ENCODE measurements around the gene KANSL1.

KANSL1 gene

GRCh38 chr17:46092991-46093390 lies 100.2 kb downstream of the KANSL1 start:
- TF ChIP-seq EZH2phosphoT487 (IDR thresholded peaks at IDR 0.05; ENCODE audit: low read length) (no peak), EZH2 (optimal IDR thresholded peaks at IDR 0.05; ENCODE audit: low read depth, low read length) (no peak)
- TF ChIP-seq, protein P1, sequence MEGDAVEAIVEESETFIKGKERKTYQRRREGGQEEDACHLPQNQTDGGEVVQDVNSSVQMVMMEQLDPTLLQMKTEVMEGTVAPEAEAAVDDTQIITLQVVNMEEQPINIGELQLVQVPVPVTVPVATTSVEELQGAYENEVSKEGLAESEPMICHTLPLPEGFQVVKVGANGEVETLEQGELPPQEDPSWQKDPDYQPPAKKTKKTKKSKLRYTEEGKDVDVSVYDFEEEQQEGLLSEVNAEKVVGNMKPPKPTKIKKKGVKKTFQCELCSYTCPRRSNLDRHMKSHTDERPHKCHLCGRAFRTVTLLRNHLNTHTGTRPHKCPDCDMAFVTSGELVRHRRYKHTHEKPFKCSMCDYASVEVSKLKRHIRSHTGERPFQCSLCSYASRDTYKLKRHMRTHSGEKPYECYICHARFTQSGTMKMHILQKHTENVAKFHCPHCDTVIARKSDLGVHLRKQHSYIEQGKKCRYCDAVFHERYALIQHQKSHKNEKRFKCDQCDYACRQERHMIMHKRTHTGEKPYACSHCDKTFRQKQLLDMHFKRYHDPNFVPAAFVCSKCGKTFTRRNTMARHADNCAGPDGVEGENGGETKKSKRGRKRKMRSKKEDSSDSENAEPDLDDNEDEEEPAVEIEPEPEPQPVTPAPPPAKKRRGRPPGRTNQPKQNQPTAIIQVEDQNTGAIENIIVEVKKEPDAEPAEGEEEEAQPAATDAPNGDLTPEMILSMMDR (IDR thresholded peaks at IDR 0.05; ENCODE audit: low read length) = no peak
- Histone ChIP-seq H3K79me2 (ENCODE audit: low read length) (peaks cover 78% of the 10 kb centered on the region), H2AFZ (ENCODE audit: low read length) (no peak overlapping the region), H3K4me1 (ENCODE audit: low read length) (no peaks in the 10 kb centered on the region), H3K4me3 (ENCODE audit: low read length) (no peak overlapping the region), H3K27ac (ENCODE audit: low read length) (no peak overlapping the region), H3K9me2 (replicated peaks; ENCODE audit: insufficient read depth, low read length) (no peaks in the 10 kb centered on the region), H3K27me3 (replicated peaks; ENCODE audit: insufficient read depth, low read length) (no peaks in the 10 kb centered on the region), H3K9ac (ENCODE audit: low read length) (no peak overlapping the region), H3K9me3 (replicated peaks; ENCODE audit: insufficient read depth, low read length) (no peaks in the 10 kb centered on the region), H3F3A (ENCODE audit: insufficient read depth, low read length) (no peaks in the 10 kb centered on the region), H3K4me2 (ENCODE audit: low read depth, low read length) (no peak overlapping the region), H4K20me1 (ENCODE audit: insufficient read depth, low read length) (0 out of 2 replicates have a peak, but pooled peaks cover 7% of the 10 kb centered on the region), H3K36me3 (replicated peaks; ENCODE audit: insufficient read depth, low read length) (0 out of 2 replicates have a peak, but pooled peaks cover 5% of the 10 kb centered on the region)
- DNase-seq = no peak

- TF ChIP-seq, protein P1 (IDR thresholded peaks at IDR 0.05; ENCODE audit: low read length) = no peak
- TF ChIP-seq EZH2 (optimal IDR thresholded peaks at IDR 0.05; ENCODE audit: low read depth, low read length) = no peak
- TF ChIP-seq EZH2phosphoT487 (IDR thresholded peaks at IDR 0.05; ENCODE audit: low read length) = no peak
- peaks cover 76% of the 10 kb centered on the region for H3K79me2 ChIP-seq (ENCODE audit: low read length)
- no peaks in the 10 kb centered on the region for H3F3A ChIP-seq (ENCODE audit: insufficient read depth, low read length)
- no peaks in the 10 kb centered on the region for H3K4me1 ChIP-seq (ENCODE audit: low read length)
- H3K27me3 ChIP-seq (replicated peaks; ENCODE audit: insufficient read depth, low read length) = no peaks in the 10 kb centered on the region
- 0 out of 2 replicates have a peak, but pooled peaks cover 5% of the 10 kb centered on the region for H3K36me3 ChIP-seq (replicated peaks; ENCODE audit: insufficient read depth, low read length)
- no peak overlapping the region for H3K9ac ChIP-seq (ENCODE audit: low read length)
- H3K9me2 ChIP-seq (replicated peaks; ENCODE audit: insufficient read depth, low read length) = no peaks in the 10 kb centered on the region
- DNase-seq = no peak
- H3K4me3 ChIP-seq (ENCODE audit: low read length) = no peak overlapping the region
- no peak overlapping the region for H3K4me2 ChIP-seq (ENCODE audit: low read depth, low read length)
- peaks cover 13% of the 10 kb centered on the region; the same call in 1 of the 2 replicates for H4K20me1 ChIP-seq (ENCODE audit: insufficient read depth, low read length)
- H3K27ac ChIP-seq (ENCODE audit: low read length) = no peak overlapping the region
- no peak overlapping the region for H2AFZ ChIP-seq (ENCODE audit: low read length)
- H3K9me3 ChIP-seq (replicated peaks; ENCODE audit: insufficient read depth, low read length) = no peaks in the 10 kb centered on the region
These were observed 102.4 kb downstream of the KANSL1 start for GRCh38 chr17:46090871-46091270.

DNA sequence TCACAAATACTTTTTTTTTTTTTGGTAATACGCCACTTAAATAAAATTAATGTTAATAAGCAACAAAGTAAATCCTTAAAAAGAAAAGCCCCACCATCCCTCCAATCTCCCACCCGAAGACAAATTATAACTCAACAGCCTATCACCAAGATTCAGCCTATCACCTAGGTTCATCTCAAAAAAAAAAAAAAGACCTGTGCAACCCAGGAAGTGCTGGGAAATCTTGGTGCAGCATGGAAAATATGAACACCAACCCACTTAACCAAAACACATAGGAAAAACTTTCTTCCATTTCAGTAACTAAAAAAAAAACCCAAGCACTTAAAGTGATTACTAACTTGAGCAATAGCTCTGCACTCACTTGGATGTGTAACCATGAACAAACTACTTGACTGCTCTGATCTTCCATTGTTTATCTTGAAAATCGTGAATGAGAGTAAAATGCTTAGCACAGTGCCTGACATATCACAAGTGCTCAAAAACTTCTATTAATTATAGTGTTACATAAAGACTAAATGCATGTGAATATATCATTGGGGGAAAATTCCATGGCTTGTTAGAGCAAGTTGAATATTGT lies 103.8 kb downstream of the KANSL1 start:
- Histone ChIP-seq H3F3A (ENCODE audit: insufficient read depth, low read length) (no peaks in the 10 kb centered on the region), H3K9me3 (replicated peaks; ENCODE audit: insufficient read depth, low read length) (no peaks in the 10 kb centered on the region), H3K27ac (ENCODE audit: low read length) (no peak overlapping the region), H4K20me1 (ENCODE audit: insufficient read depth, low read length) (peaks cover 8% of the 10 kb centered on the region; the same call in 1 of the 2 replicates), H3K9ac (ENCODE audit: low read length) (no peak overlapping the region), H3K79me2 (ENCODE audit: low read length) (peaks cover 75% of the 10 kb centered on the region), H3K27me3 (replicated peaks; ENCODE audit: insufficient read depth, low read length) (no peaks in the 10 kb centered on the region), H3K4me1 (ENCODE audit: low read length) (no peaks in the 10 kb centered on the region), H2AFZ (ENCODE audit: low read length) (no peak overlapping the region), H3K9me2 (replicated peaks; ENCODE audit: insufficient read depth, low read length) (no peaks in the 10 kb centered on the region), H3K36me3 (replicated peaks; ENCODE audit: insufficient read depth, low read length) (0 out of 2 replicates have a peak, but pooled peaks cover under 1% of the 10 kb centered on the region), H3K4me2 (ENCODE audit: low read depth, low read length) (no peak overlapping the region), H3K4me3 (ENCODE audit: low read length) (no peak overlapping the region)
- DNase-seq = no peak
- no peak for TF ChIP-seq EZH2 (optimal IDR thresholded peaks at IDR 0.05; ENCODE audit: low read depth, low read length)
- no peak for TF ChIP-seq EZH2phosphoT487 (IDR thresholded peaks at IDR 0.05; ENCODE audit: low read length)
- TF ChIP-seq, protein P1 (IDR thresholded peaks at IDR 0.05; ENCODE audit: low read length) = no peak
